ENCODE data around the gene ARHGAP11A.

GRCh38 chr15:32652178-32652577 lies 36.9 kb downstream of the ARHGAP11A start:
- TF ChIP-seq CTCF (IDR thresholded peaks at IDR 0.05; ENCODE audit: poor library complexity, severe bottlenecking) (no peak), REST (IDR thresholded peaks at IDR 0.05; ENCODE audit: borderline replicate concordance) (no peak), POLR2AphosphoS5 (IDR thresholded peaks at IDR 0.05) (no peak), RAD21 (conservative IDR thresholded peaks at IDR 0.05) (no peak), EP300 (conservative IDR thresholded peaks at IDR 0.05; ENCODE audit: poor library complexity, severe bottlenecking) (no peak), TAF1 (IDR thresholded peaks at IDR 0.05; ENCODE audit: low read depth) (no peak), EZH2 (IDR thresholded peaks at IDR 0.05; ENCODE audit: borderline replicate concordance, insufficient read depth, low read length, poor library complexity, severe bottlenecking) (no peak), MXI1 (conservative IDR thresholded peaks at IDR 0.05; ENCODE audit: poor library complexity, severe bottlenecking) (no peak), SMC3 (conservative IDR thresholded peaks at IDR 0.05; ENCODE audit: poor library complexity) (no peak)
